HG03196 (cell line): ENCODE results near the gene OXSR1.
"Not testable (repeated sequence)": the region's sequence is repeated elsewhere in the genome, so short reads cannot be mapped to it uniquely, and the experiment has no call there.

Experiments
- ATAC-seq: cut with Tn5 transposase; IDR thresholded peaks from one replicate; pipeline ENCODE4 v1.9.1; 2021; ENCODE audit not compliant: unreplicated experiment

Gene OXSR1

DNA sequence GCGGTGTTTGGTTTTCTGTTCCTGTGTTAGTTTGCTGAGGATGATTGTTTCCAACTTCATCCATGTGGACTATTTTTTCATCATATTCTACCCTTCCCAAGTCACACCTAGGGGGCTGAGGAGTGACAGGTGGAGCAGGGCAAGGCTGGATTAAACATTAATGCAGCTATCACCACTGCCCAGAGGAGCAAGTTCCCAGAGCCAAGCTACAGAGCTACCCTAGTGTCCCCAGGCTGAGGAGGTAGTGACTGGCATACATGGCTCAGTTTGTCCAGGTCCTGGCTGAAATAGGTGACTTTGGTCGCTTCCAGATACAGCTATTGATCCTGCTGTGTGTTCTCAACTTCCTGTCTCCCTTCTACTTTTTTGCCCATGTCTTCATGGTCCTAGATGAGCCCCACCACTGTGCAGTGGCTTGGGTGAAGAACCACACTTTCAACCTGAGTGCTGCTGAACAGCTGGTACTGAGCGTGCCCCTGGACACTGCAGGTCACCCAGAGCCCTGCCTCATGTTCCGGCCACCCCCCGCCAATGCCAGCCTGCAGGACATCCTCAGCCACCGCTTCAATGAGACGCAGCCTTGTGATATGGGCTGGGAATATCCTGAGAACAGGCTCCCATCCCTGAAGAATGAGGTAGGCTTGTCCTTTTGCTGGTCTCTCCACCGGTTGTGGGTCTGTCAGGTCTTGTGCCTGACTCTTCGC is 100.4 kb downstream of the OXSR1 start, which contains the start of gene SLC22A13:
TSS of gene SLC22A13 (plus strand) at position 209 of the 704 bp plus-strand sequence. CDS start at position 258, 49 bp downstream.
- no peak for ATAC-seq

DNA sequence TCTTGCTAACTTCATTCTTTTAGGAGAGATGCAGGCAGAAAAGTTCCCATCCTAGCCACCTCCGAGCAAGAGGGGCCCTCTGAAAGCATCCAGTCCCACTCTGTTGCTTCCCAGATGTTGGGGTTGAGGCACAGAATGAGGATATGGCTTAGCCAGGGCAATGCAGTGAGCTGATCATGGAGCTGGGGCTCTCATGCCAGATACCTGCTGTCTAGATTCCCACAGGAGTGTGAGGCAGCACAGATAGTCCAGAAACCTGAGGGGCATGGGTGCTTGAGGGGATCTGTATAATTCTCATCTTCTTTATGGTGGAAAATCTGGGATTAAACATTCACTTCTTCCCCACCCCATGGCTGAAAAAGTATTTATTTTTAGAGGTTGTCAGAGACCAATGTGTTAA is 101.5 kb downstream of the OXSR1 start:
- ATAC-seq, result no peak

DNA sequence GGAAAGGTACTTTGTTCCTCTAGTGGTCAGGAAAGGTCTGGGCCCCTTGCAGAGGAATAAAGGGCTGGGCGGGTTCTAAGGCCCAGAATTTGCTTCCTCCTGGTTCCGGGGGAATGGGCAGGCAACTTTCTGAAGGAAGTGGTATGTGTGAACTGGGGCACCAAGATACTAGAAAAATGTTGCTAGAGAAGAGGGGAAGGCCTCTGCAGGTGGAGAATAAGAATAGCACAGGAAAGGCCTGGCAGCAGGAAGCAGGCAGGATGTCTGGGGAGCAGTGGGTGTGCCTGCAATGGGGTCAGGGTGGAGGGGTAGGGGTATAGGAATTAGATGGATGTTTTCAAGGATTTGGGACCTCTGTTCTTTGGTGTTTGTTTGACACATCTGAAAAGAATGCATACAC is 102.3 kb downstream of the OXSR1 start:
- no peak for ATAC-seq

DNA sequence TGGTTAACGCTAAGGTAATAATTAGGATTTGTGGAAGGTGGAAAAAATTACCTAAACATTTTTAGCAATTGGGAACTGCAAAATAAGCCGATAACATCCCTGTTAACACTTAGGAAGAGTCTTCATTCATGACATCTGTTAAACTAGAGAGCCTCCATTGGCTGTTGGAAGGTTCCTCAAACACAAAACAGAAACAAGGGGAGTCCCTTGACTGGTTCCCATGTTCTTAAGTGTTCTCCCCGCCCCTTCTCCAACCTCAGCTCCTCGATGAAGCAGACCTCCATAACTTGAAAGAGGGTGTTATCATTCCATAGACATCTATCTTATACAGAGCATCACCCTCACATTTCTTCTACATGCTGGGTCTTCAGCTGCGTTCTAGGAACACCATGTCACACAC is 102.8 kb downstream of the OXSR1 start:
- no peak for ATAC-seq

DNA sequence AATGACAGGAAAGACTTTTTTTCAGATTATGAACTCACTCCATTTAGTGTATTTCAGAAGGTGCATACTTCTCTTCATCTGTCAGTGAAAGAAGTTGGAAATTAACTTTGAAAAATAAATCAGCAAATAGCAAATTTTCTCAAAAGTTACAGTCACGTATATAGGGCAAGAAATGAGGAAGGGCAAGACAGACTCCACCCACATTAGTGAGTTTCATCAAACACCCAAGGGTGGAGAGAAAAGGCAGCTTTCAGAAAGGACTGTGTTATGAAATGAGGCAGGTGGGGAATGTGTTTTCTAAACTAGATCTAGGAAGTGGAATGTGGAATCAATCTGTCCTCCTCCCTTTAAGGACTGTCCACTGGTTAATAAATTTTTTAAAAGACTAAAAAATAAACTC is 103.2 kb downstream of the OXSR1 start:
- ATAC-seq, result no peak

DNA sequence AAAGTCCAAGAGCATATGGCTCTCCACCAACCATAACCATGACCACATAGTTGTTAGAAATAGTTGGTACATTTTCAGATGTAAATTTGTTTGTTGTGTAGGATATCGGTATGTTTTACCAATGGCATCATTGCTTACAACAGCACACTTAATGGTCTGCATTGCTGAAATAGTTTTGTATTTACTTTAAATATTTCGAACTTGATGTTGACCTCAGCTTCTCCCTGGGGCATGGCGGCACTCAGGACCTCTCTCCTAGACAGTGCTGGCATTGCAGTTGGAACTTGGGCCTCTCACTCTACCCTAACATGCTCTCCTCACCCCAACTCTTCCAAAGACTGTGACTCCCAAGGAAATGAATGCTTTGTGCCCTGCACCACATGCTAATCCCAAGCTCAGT is 105.3 kb downstream of the OXSR1 start:
- no peak for ATAC-seq

DNA sequence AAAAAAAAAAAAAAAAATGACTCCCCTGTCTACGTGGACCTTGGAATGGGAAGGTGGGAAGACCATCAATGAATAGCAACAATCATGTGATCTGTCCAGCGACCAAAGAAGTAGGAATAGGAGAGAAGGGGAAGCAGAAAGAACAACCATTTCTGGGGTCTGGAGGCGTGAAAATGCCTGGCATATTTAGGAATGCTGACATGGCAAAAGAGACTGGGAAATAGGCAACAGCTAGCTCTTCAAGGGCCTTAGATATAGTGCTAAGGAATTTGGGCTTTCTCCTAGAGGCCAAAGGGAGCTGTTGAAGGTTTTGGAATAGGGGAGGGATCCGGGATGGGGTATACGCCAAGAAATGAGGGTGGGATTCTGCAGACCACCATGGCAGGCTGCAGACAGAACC is 106.2 kb downstream of the OXSR1 start:
- no peak for ATAC-seq

DNA sequence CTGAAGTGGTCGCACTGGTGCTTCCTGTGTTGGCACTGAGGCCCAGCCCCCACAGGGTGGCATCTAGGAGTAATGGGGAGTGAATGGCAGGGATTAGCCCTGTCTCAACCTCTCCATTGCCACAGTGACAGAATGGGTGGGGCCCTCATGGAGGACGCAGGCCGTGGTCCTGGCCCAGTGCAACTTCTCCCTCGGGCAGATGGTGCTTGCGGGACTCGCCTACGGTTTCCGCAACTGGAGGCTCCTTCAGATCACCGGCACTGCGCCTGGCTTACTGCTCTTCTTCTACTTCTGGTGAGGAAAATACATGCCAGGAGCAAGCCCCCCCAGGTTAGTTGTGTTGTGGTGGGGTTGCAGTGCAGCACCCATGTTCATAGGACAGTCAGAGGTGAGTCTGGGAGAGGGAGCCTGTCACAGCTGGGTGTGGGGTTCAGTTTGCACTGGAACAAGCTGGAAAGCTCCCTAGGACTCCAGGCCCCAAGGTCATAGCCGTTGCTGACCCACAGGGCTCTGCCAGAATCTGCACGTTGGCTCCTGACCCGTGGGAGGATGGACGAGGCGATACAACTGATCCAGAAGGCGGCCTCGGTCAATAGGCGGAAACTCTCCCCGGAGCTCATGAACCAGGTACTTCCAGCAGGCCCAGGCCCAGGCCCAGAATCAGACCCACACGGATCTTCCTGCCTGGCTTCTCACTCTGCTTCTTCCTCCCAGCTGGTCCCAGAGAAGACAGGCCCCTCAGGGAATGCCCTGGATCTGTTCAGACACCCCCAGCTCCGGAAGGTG is 109.7 kb downstream of the OXSR1 start:
- no peak for ATAC-seq

DNA sequence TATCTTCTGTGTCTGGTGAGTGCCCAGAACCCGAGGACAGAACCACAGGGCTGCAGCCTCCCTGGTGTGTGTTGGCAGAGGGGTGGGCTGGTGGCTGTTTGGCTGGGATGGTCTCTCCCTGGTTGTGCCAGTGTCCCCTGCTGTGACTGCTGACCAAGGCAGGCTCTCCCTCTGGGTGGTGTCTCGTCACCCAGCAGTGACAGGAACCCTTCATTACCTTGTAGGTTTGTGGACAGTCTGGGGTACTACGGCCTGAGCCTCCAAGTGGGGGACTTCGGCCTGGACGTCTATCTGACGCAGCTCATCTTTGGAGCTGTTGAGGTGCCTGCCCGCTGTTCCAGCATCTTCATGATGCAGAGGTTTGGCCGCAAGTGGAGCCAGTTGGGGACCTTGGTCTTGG is 110.3 kb downstream of the OXSR1 start:
- ATAC-seq, result no peak

DNA sequence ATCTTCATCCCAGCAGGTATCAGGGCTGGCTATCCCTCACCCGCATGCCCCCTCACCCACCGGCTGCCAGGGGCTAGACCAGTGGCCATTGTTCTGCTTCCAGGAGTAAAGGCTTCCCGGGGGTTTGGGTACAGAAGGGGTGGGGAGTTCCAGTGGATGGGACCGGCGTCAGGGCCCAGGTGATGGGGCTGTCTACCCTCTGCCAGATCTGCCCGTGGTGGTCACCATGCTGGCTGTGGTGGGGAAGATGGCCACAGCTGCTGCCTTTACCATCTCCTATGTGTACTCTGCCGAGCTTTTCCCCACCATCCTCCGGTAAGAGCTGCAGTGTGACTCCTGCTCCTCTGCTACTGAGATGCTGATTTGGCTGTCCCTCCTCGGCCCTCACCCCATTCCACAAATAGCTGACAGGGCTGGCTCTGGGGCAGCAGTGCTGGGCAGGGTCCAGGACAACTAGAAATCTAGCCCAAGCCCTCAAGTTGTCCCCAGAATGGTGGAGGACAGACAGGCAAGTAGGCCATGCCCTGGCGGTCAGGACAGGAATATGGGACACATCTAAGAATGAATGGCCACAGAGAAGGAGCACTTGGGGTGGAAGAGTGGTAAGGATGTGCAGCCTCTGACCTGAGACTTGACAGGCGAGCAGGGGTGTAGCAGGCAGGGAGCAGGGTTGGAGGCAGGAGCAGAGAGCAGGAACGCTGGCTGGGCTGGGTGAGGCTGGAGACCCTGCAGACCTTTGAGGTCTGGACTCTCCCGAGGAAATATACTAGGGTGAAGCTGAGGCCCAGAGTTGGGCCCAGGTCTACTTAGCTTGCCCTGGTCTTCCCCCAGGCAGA is 111.0 kb downstream of the OXSR1 start:
- ATAC-seq, result no peak

DNA sequence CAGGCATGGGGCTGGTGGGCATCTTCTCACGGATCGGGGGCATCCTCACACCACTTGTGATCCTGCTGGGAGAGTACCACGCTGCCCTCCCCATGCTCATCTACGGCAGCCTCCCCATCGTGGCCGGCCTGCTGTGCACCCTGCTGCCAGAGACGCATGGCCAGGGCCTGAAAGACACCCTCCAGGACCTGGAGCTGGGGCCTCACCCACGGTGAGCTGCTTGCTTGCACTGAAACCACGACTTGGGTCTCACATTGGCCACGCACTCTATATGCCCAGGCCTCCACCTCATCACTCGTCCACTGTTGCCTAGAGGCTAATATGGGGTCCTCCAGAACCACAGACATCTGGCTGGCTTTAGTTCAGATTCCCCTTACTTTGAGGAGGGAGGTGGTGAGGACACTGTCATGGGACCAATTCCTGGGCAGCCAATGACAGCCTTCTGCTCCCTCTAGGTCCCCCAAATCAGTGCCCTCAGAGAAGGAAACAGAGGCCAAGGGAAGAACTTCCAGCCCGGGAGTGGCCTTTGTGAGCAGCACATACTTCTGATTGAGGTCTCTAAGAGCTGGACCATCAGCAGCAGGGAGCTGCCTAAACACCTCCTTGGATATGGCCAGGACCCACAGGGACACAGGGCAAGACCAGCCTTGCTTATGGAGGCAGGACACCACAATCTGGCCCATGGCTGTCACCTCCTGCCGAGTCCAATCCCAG is 111.7 kb downstream of the OXSR1 start:
- ATAC-seq, result no peak

DNA sequence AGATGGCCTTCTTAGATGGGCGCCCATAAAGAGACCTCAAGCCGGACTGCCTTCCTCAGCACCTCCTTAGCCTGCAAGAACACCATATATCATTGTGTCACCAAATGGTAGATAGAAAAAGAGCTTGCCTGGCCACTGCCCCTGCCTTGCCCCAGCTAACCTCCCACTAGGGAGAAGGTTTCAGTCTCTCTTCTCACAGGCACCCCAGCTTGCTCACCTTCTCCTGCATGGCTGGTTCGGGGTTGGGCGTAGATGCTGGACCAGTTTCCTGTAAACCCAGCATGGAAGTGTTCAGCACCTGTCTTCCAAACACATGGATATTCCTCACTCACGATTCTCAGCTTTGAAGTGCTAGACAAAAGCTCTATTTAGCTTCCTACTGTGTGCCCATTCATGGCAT is 113.5 kb downstream of the OXSR1 start:
- no peak for ATAC-seq

DNA sequence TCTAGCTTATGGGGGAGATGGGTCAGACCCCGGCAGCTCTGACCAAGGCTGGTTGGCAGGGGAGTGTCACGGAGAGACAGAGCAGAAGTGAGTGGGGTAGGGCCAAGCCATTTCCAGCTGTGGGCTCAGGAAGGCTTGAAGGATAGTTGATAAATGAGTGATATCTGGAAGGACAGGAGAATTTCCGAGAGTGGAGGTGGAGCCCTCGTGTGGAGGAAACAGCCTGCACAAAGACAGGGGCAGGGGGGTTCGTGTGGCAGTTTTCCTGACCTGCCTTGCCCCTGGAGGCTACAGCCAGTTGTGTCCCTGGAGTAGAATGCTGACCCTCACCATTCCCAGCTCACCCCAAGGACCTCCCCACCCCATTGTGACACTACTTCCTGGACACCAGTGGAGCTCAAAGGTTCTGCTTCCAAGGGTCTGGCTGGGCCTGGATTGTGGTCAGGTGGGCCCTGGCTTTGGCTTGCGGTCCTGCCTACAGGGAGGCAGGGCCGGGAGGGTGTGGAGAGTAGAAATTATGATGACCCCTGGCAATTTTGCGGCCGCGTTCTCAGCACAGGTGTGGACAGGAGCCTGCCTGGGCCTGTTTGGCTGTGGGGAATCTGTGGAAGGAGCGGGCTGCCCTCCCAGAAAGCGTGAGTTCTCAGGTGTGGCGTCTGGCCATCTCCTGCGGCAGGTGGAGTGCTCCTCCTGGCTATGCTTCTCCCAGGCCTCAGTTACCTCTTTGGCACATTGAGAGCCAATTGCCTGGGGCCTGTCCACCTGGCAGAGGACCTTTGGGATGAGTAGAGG is 116.8 kb downstream of the OXSR1 start, which contains the start of gene SLC22A14:
TSS of gene SLC22A14 (plus strand) at position 400 of the 792 bp plus-strand sequence. CDS start 23,733 bp downstream, outside the sequence.
- ATAC-seq, result no peak

DNA sequence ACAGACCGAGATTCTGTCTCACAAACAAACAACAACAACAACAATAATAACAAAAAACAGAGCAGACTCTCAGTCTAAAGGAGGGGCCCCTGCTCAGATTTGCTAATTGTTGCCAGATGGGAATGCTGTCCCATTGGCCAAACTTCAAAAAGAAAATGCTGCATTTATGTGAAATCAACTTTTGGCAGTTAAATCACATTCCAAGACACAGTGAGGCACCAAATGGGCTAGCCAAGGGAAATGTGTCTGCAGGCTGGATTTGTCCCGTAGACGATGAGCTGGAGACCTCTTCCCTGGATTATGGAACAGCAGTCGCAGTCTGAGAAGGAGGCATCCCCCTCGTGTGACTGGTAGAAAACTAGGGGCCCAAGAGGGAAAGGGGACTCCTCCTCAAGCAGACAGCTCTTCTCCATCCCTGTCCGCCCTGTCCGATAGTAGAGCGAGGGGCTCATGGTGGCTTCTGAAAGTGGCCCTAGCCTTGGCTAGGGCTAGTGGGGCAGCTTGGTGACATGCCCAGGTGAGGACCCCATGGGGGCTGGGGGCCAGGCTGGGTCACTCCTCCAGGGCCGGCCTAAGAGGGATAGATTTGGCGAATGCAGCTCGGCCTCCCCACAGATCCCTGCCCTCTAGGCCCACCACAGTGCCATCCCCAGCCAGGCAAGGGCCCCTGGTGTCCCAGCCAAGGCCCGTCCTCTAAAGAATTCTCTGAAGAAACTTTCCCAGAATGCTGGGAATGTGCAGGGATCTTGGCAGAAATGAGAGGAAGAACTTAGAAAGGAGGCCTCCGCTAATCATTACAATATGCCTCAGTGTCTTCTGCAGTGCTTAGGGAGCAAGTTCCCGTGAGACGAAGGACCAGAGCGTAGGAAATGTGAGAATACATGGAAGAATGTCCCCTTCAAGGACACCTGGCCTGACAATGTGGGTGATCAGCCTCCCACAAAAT is 118.7 kb downstream of the OXSR1 start:
- ATAC-seq, result no peak

DNA sequence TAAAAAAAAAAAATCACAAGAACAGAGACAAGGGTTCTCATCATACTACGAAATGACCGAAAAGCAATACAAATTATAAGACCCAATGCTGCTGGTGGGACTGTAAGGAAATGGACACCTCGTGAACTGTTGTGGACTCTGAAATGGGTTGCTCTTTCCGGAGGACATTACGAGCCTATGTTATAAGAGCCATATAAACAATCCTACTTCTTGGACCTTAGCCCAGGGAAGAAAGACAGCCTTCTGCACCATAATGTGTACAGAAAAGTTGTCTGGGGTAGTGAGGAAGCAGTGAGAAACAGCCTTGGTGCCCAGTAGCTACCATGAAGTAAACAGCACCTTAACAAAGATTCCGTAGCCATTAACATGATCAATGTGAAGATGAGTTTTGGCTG is 119.4 kb downstream of the OXSR1 start:
- ATAC-seq, result no peak

DNA sequence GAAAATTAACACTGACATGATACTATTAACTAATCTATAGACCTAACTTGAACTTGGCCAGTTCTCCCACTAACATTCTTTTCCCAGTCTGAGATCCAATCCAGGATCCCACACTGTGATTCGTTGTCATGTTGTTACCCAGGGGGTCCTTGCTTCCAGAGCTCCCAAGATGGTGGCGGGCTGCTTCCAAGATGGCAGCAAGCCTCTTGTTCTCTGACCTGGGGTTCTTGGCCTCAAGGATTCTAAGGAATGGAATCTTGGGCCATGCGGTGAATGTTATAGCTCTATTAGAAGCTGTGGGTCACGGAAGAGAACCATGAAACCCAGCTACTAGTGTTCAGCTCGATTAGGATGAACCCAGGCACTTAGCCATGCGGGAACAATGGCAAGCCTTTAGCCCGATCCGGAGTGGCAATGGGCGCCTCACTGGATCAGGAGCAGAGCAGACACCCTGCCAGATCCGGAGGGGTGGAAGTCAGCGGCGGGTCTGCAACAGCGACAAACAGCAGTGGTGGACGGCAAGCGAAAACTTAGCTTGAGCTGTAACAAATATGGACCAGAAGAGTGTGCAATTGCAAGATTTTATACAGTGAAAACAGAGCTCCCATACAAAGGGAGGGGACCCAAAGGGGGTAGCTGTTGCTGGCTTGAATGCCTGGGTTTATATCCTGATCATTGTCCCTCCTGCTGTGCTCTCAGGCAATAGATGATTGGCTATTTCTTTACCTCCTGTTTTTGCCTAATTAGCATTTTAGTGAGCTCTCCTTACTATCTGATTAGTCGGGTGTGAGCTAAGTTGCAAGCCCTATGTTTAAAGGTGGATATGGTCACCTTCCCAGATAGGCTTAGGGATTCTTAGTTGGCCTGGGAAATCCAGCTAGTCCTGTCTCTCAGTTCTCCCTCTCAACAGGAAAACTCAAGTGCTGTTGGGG is 124.2 kb downstream of the OXSR1 start:
- not testable (repeated sequence) for ATAC-seq

DNA sequence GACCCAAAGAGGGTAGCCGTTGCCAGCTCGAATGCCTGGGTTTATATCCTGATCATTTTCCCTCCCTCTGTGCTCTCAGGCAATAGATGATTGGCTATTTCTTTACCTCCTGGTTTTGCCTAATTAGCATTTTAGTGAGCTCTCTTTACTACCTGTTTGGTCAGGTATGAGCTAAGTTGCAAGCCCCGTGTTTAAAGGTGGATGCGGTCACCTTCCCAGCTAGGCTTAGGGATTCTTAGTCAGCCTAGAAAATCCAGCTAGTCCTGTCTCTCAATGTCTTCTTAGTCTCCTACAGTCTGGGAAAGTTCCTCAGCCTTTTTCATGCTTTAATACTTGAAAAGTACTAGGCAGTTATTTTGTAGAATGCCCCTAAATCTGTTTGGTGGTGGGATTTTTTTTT is 131.7 kb downstream of the OXSR1 start:
- ATAC-seq, result not testable (repeated sequence)

DNA sequence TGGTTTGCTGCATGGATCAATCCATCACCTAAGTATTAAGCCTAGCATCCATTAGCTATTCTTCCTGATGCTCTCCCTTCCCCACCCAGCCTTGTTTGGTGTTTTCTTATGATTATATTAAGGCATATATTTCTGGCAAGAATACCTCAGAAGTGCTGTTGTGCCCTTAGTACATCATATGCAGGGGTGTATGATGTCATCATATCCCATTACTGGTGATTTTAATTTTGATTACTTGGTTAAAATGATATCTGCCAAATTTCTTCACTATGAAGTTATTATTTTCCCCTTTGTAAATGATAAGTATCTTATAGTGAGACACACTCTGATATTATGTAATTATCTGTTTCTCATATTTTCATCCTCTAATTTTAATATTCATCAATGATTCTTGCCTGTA is 132.2 kb downstream of the OXSR1 start:
- no peak for ATAC-seq
